ENCODE results near the gene MRLN.

MRLN gene

DNA sequence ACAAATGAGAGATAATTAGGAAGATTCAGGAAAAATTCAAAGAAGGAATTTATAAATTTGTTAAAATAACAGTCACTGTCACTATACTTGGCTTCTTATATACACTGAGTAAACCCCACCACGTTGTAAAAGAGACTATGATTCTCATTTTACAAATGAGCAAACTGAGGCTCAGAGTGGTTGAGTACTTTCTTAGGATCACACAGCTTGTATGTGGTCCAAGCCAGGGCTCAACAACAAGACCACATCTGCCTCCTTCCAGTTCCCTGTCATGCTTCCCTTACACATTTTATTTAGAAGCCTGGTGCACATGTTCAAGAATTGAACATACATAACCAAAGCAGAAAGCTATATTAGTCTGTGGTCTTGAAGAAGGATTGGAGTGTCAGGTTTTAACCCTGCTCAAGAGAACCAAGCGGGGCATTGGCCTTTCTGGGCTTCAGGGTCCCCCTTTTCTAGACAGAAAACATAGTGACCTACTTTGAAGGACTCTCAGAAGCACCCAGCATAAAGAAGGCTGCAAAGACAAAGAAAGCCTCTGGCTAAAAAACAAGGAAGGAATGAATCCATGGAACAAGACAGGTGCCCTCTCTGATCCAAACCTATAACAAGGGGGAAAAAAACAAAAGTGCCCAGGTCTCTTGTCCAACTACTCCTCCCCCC is 846 bp downstream of the MRLN start:
- Histone ChIP-seq H3K4me2 (ENCODE audit: low read depth, low read length, poor library complexity, severe bottlenecking) (no peak overlapping the region), H2AFZ (ENCODE audit: low read depth, low read length, severe bottlenecking) (no peak overlapping the region), H3K9me2 (replicated peaks; ENCODE audit: insufficient read depth, low read length) (no peaks in the 10 kb centered on the region), H3K27ac (ENCODE audit: low read depth, low read length) (no peak overlapping the region), H3K9ac (ENCODE audit: low read length) (no peak overlapping the region), H3K4me3 (ENCODE audit: insufficient read depth, low read length, poor library complexity, severe bottlenecking) (no peak overlapping the region), H3K36me3 (ENCODE audit: low read length) (no peaks in the 10 kb centered on the region), H3F3A (ENCODE audit: insufficient read depth) (no peaks in the 10 kb centered on the region), H3K27me3 (ENCODE audit: low read length) (no peaks in the 10 kb centered on the region), H3K9me3 (ENCODE audit: insufficient read depth, low read length) (no peaks in the 10 kb centered on the region), H4K20me1 (ENCODE audit: low read depth, low read length) (no peaks in the 10 kb centered on the region), H3K79me2 (ENCODE audit: insufficient read depth, low read length) (no peaks in the 10 kb centered on the region)
- TF ChIP-seq EZH2phosphoT487 (conservative IDR thresholded peaks at IDR 0.05; ENCODE audit: low read length): no peak
- TF ChIP-seq, protein P1, sequence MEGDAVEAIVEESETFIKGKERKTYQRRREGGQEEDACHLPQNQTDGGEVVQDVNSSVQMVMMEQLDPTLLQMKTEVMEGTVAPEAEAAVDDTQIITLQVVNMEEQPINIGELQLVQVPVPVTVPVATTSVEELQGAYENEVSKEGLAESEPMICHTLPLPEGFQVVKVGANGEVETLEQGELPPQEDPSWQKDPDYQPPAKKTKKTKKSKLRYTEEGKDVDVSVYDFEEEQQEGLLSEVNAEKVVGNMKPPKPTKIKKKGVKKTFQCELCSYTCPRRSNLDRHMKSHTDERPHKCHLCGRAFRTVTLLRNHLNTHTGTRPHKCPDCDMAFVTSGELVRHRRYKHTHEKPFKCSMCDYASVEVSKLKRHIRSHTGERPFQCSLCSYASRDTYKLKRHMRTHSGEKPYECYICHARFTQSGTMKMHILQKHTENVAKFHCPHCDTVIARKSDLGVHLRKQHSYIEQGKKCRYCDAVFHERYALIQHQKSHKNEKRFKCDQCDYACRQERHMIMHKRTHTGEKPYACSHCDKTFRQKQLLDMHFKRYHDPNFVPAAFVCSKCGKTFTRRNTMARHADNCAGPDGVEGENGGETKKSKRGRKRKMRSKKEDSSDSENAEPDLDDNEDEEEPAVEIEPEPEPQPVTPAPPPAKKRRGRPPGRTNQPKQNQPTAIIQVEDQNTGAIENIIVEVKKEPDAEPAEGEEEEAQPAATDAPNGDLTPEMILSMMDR (IDR thresholded peaks at IDR 0.05; ENCODE audit: insufficient read depth, low read length, poor library complexity, severe bottlenecking): no peak

DNA sequence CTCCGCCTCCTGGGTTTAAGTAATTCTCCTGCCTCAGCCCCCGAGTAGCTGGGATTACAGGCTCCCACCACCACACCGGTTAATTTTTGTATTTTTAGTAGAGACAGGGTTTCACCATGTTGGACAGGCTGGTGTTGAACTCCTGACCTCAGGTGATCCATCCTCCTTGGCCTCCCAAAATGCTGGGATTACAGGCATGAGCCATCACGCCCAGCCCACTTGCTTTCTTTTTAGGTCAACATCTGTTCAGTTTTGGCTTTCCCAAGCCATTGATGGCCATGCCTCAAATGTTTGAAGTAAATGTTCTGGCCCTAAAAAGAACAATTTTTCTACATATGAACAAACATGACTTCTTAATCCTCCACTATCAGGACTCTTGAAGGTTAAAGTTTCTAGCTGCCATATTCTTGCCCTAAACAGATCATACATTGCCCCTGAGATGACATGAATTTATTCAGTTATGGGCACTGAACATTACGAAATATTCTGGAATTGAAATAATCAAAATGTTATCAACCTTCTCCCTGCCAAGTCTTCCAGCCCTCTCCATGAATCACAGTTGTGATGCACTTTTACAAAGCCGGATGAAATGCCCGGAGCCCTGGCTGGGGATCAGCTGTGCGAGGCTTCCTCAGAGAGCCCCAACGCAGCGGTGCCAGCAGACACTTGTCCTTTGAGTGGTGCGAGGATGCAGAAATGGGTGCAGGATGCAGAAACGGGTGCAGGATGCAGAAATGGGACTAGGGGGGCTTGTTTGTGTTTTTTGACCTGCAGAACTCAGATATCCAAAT is 2.9 kb downstream of the MRLN start:
- no peak overlapping the region for H3K4me2 ChIP-seq (ENCODE audit: low read depth, low read length, poor library complexity, severe bottlenecking)
- no peaks in the 10 kb centered on the region for H3K27me3 ChIP-seq (ENCODE audit: low read length)
- no peaks in the 10 kb centered on the region for H3F3A ChIP-seq (ENCODE audit: insufficient read depth)
- H4K20me1 ChIP-seq (ENCODE audit: low read depth, low read length): no peaks in the 10 kb centered on the region
- H3K36me3 ChIP-seq (ENCODE audit: low read length): no peaks in the 10 kb centered on the region
- no peaks in the 10 kb centered on the region for H3K9me3 ChIP-seq (ENCODE audit: insufficient read depth, low read length)
- H3K4me3 ChIP-seq (ENCODE audit: insufficient read depth, low read length, poor library complexity, severe bottlenecking): no peak overlapping the region
- H3K9ac ChIP-seq (ENCODE audit: low read length): no peak overlapping the region
- no peak overlapping the region for H2AFZ ChIP-seq (ENCODE audit: low read depth, low read length, severe bottlenecking)
- no peaks in the 10 kb centered on the region for H3K9me2 ChIP-seq (replicated peaks; ENCODE audit: insufficient read depth, low read length)
- no peak for TF ChIP-seq EZH2phosphoT487 (conservative IDR thresholded peaks at IDR 0.05; ENCODE audit: low read length)
- TF ChIP-seq, protein P1 (IDR thresholded peaks at IDR 0.05; ENCODE audit: insufficient read depth, low read length, poor library complexity, severe bottlenecking): no peak
- no peak overlapping the region for H3K27ac ChIP-seq (ENCODE audit: low read depth, low read length)
- no peaks in the 10 kb centered on the region for H3K79me2 ChIP-seq (ENCODE audit: insufficient read depth, low read length)

DNA sequence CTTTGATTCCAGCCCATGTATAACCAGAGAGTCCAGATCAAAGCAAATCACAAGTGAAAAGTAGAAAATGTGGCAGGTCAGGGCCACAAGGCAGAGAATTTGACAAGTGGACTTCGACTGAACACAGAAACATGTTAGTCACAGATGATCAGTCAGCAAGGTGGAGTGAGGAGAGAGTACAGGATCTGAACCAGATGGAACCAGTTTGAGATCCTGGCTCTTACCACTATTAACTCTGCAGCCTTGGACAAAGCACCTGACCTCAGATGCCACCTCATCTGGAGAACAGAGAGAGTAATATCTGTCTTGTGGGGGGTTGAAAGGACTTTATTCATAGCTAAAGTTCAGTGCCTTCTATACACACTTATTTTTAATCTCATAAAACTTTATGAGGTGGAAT is 4.4 kb downstream of the MRLN start:
- H3K9me3 ChIP-seq (ENCODE audit: insufficient read depth, low read length): no peaks in the 10 kb centered on the region
- H3K27me3 ChIP-seq (ENCODE audit: low read length): no peaks in the 10 kb centered on the region
- no peak overlapping the region for H3K27ac ChIP-seq (ENCODE audit: low read depth, low read length)
- H3K36me3 ChIP-seq (ENCODE audit: low read length): no peaks in the 10 kb centered on the region
- H3F3A ChIP-seq (ENCODE audit: insufficient read depth): no peaks in the 10 kb centered on the region
- H3K79me2 ChIP-seq (ENCODE audit: insufficient read depth, low read length): no peaks in the 10 kb centered on the region
- H4K20me1 ChIP-seq (ENCODE audit: low read depth, low read length): no peaks in the 10 kb centered on the region
- no peak overlapping the region for H2AFZ ChIP-seq (ENCODE audit: low read depth, low read length, severe bottlenecking)
- H3K9ac ChIP-seq (ENCODE audit: low read length): no peak overlapping the region
- TF ChIP-seq, protein P1 (IDR thresholded peaks at IDR 0.05; ENCODE audit: insufficient read depth, low read length, poor library complexity, severe bottlenecking): no peak
- TF ChIP-seq EZH2phosphoT487 (conservative IDR thresholded peaks at IDR 0.05; ENCODE audit: low read length): no peak
- no peak overlapping the region for H3K4me3 ChIP-seq (ENCODE audit: insufficient read depth, low read length, poor library complexity, severe bottlenecking)
- H3K9me2 ChIP-seq (replicated peaks; ENCODE audit: insufficient read depth, low read length): no peaks in the 10 kb centered on the region
- H3K4me2 ChIP-seq (ENCODE audit: low read depth, low read length, poor library complexity, severe bottlenecking): no peak overlapping the region
